Breast epithelium (tissue), 4 donors: ENCODE data around the gene GDF2. TPM values are rescaled to one million over a fixed set of nuclear protein-coding genes. Genes with fewer than 3 reads are reported as not detected.

ENCODE experiments used
- DNase-seq, 2 donors: peaks; one replicate each; pipeline ENCODE4 v3.0.0-alpha.2; 2019; ENCODE audit warnings: low spot score in 2 of 2
- H3K27ac ChIP-seq, 2 donors: fragments of 200-600 bp; sonication (generic) in 1 of 2; one replicate each; pipeline ENCODE4 v1.5.1; 2016 to 2019; ENCODE audit warnings: mild to moderate bottlenecking in 1 of 2
- H3K27me3 ChIP-seq, 2 donors: fragments of 200-600 bp; sonication (generic) in 1 of 2; one replicate each; pipeline versions ENCODE4 v1.5.1 to v1.6.0; 2017 to 2019; ENCODE audit warnings: control low read depth in 1 of 2, mild to moderate bottlenecking in 1 of 2
- H3K36me3 ChIP-seq: fragments of 200-600 bp; one replicate; pipeline ENCODE4 v1.5.1; 2019
- H3K4me1 ChIP-seq, 2 donors: fragments of 200-600 bp; sonication (generic); one replicate each; pipeline ENCODE4 v1.5.1; 2016 to 2019; ENCODE audit warnings: control low read depth in 1 of 2
- H3K4me3 ChIP-seq, 3 donors: fragments of 200-600 bp; sonication (generic); 1 replicate in 2 of 3; 2 replicates in 1 of 3; pipeline ENCODE4 v1.5.1; 2016 to 2019; ENCODE audit warnings: mild to moderate bottlenecking in 3 of 3, moderate library complexity in 2 of 3
- H3K9me3 ChIP-seq, 2 donors: fragments of 200-600 bp; sonication (generic) in 1 of 2; one replicate each; pipeline ENCODE4 v1.5.1; 2016 to 2019; ENCODE audit warnings: control low read depth in 1 of 2
- CTCF ChIP-seq, 3 donors: fragments of 450-650 bp; IDR thresholded peaks; one replicate each; pipeline ENCODE4 v1.5.1; 2016 to 2017; ENCODE audit warnings: antibody characterized with exemption in 3 of 3, mild to moderate bottlenecking in 3 of 3, moderate library complexity in 3 of 3
- POLR2A ChIP-seq: fragments of 450-650 bp; IDR thresholded peaks from one replicate; pipeline ENCODE4 v1.6.1; 2016; ENCODE audit warnings: antibody characterized with exemption, mild to moderate bottlenecking, moderate library complexity
- POLR2AphosphoS5 ChIP-seq, 3 donors: sonication (generic); formaldehyde crosslinking; IDR thresholded peaks; one replicate each; pipeline ENCODE4 v1.6.1; 2017; ENCODE audit warnings: antibody characterized with exemption in 3 of 3
- intact Hi-C: fragments of 100-400 bp; cut with DNase I; formaldehyde crosslinking; loops from one replicate; pipeline ENCODE4 v1.15.1; 2023; ENCODE audit warnings: low total_unique reads
- total RNA-seq, 3 donors: library from RNA; depleted of rRNA; stranded (reverse); fragments of >200 nt; gene quantifications; one replicate each; pipeline ENCODE4 v1.1.0, GENCODE V29; 2016

GDF2 gene
- total RNA-seq, 3 donors from 2014 or later: not detected

- Histone ChIP-seq H3K36me3 (no peaks in the 10 kb centered on the region), H3K27me3 (no peaks in the 10 kb centered on the region), H3K4me3 (no peak overlapping the region), H3K4me1 (no peaks in the 10 kb centered on the region), H3K27ac (no peak overlapping the region), H3K9me3 (no peaks in the 10 kb centered on the region)
- TF ChIP-seq POLR2AphosphoS5 (IDR thresholded peaks at IDR 0.05) (no peak), POLR2A (no peak), CTCF (IDR thresholded peaks at IDR 0.05) (no peak)
- DNase-seq: no peak
- intact Hi-C loops: no loop called here
Observed at GRCh38 chr10:47335906-47336305, 13.7 kb downstream of the GDF2 start.

GRCh38 chr10:47336387-47337134 is 14.3 kb downstream of the GDF2 start:
- Histone ChIP-seq H3K27me3 (no peaks in the 10 kb centered on the region), H3K9me3 (no peaks in the 10 kb centered on the region), H3K4me1 (no peaks in the 10 kb centered on the region), H3K27ac (no peak overlapping the region), H3K36me3 (no peaks in the 10 kb centered on the region), H3K4me3 (no peak overlapping the region)
- no peak for TF ChIP-seq POLR2AphosphoS5 (IDR thresholded peaks at IDR 0.05)
- no peak for TF ChIP-seq POLR2A
- TF ChIP-seq CTCF (IDR thresholded peaks at IDR 0.05): no peak
- no peak for DNase-seq
- intact Hi-C loops: no loop called here

GRCh38 chr10:47337310-47337709 is 15.1 kb downstream of the GDF2 start:
- Histone ChIP-seq H3K36me3 (no peaks in the 10 kb centered on the region), H3K27me3 (no peaks in the 10 kb centered on the region), H3K4me3 (no peak overlapping the region), H3K4me1 (no peaks in the 10 kb centered on the region), H3K9me3 (no peaks in the 10 kb centered on the region), H3K27ac (no peak overlapping the region)
- intact Hi-C loops: no loop called here
- DNase-seq: no peak
- TF ChIP-seq POLR2A (no peak), POLR2AphosphoS5 (IDR thresholded peaks at IDR 0.05) (no peak), CTCF (IDR thresholded peaks at IDR 0.05) (no peak)

GRCh38 chr10:47339186-47339735 is 17.0 kb downstream of the GDF2 start:
- H3K27ac ChIP-seq: no peak overlapping the region
- no peaks in the 10 kb centered on the region for H3K9me3 ChIP-seq
- intact Hi-C loops: no loop called here
- H3K36me3 ChIP-seq: no peaks in the 10 kb centered on the region
- no peak overlapping the region for H3K4me3 ChIP-seq
- no peak for TF ChIP-seq POLR2A
- no peak for TF ChIP-seq CTCF (IDR thresholded peaks at IDR 0.05)
- no peak for TF ChIP-seq POLR2AphosphoS5 (IDR thresholded peaks at IDR 0.05)
- no peaks in the 10 kb centered on the region for H3K4me1 ChIP-seq
- H3K27me3 ChIP-seq: no peaks in the 10 kb centered on the region
- no peak for DNase-seq

GRCh38 chr10:47339759-47340607 is 17.7 kb downstream of the GDF2 start:
- Histone ChIP-seq H3K27ac (no peak overlapping the region), H3K9me3 (no peaks in the 10 kb centered on the region), H3K4me3 (no peak overlapping the region), H3K4me1 (no peaks in the 10 kb centered on the region), H3K36me3 (no peaks in the 10 kb centered on the region), H3K27me3 (no peaks in the 10 kb centered on the region)
- no peak for DNase-seq
- intact Hi-C loops: no loop called here
- TF ChIP-seq POLR2AphosphoS5 (IDR thresholded peaks at IDR 0.05) (no peak), CTCF (IDR thresholded peaks at IDR 0.05) (no peak), POLR2A (no peak)
